OCI-LY7 (cell line): ENCODE results near the gene CARS1.

Source experiments
- EZH2phosphoT487 ChIP-seq: fragments of 200-600 bp; sonication (generic); IDR thresholded peaks from 2 replicates; pipeline ENCODE4 v1.6.1; 2018; ENCODE audit warnings: low read depth, borderline replicate concordance, mild to moderate bottlenecking, mixed run types, antibody characterized with exemption, low read length, moderate library complexity, mixed read lengths
- TF ChIP-seq, protein P1 (sequence below): fragments of 200-600 bp; sonication (generic); conservative IDR thresholded peaks from 2 replicates; pipeline ENCODE4 v1.5.1; 2014; ENCODE audit warnings: mild to moderate bottlenecking, antibody characterized with exemption, low read length, moderate library complexity, mixed read lengths

DNA sequence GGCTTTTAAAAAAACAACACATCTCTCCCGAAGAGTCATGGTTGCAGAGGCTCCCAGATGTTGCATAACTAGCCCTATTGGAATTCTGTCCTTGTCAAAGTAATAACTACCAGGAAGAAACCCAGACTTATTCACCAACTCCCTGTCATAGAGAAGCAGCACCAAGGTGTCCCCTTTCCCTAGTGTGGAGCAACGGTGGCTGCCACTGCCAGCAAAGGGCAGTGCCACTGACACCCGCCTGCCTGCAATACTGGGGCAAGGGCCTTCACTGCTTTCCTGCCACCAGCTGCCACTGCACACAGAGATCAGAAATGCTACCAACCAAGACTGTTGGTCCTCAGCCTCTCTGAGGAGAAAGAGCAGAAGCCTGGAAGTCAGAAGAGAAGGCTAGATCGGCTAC, 92.4 kb downstream of the CARS1 start:
- TF ChIP-seq, protein P1, sequence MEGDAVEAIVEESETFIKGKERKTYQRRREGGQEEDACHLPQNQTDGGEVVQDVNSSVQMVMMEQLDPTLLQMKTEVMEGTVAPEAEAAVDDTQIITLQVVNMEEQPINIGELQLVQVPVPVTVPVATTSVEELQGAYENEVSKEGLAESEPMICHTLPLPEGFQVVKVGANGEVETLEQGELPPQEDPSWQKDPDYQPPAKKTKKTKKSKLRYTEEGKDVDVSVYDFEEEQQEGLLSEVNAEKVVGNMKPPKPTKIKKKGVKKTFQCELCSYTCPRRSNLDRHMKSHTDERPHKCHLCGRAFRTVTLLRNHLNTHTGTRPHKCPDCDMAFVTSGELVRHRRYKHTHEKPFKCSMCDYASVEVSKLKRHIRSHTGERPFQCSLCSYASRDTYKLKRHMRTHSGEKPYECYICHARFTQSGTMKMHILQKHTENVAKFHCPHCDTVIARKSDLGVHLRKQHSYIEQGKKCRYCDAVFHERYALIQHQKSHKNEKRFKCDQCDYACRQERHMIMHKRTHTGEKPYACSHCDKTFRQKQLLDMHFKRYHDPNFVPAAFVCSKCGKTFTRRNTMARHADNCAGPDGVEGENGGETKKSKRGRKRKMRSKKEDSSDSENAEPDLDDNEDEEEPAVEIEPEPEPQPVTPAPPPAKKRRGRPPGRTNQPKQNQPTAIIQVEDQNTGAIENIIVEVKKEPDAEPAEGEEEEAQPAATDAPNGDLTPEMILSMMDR: no peak
- no peak for TF ChIP-seq EZH2phosphoT487
